SK-N-SH treated with all-trans-retinoic acid at 6 μM for 48 hours (cell line): ENCODE results near the gene STYXL1.

ENCODE experiments used
- ARNTL ChIP-seq: fragments of 450-650 bp; formaldehyde crosslinking; IDR thresholded peaks from 2 replicates; pipeline ENCODE4 v1.5.0; 2020; ENCODE audit warnings: low read depth, mild to moderate bottlenecking, moderate library complexity, borderline replicate concordance
- CREB5 ChIP-seq: fragments of 250-450 bp; sonication (Bioruptor Pico); IDR thresholded peaks from 2 replicates; pipeline ENCODE4 v1.5.1; 2020; ENCODE audit warnings: low read depth, mild to moderate bottlenecking, moderate library complexity
- ESRRG ChIP-seq: fragments of 250-450 bp; sonication (Bioruptor Pico); IDR thresholded peaks from 2 replicates; pipeline ENCODE4 v1.6.1; 2021; ENCODE audit warnings: mild to moderate bottlenecking
- PATZ1 ChIP-seq: fragments of 250-450 bp; sonication (Bioruptor Pico); IDR thresholded peaks from 2 replicates; pipeline ENCODE4 v1.8.0; 2020; ENCODE audit warnings: mild to moderate bottlenecking, moderate library complexity, borderline replicate concordance
- ZNF70 ChIP-seq: fragments of 450-650 bp; formaldehyde crosslinking; IDR thresholded peaks from 2 replicates; pipeline ENCODE4 v1.5.0; 2020; ENCODE audit warnings: mild to moderate bottlenecking, moderate library complexity
- ZNF8 ChIP-seq: fragments of 450-650 bp; formaldehyde crosslinking; IDR thresholded peaks from 2 replicates; pipeline ENCODE4 v1.5.0; 2020; ENCODE audit warnings: mild to moderate bottlenecking, moderate library complexity

- TF ChIP-seq ZNF8 (CRISPR knock-in tag) (no peak), ESRRG (CRISPR knock-in tag) (no peak), PATZ1 (CRISPR knock-in tag) (no peak), ARNTL (CRISPR knock-in tag) (no peak), ZNF70 (no peak), CREB5 (no peak)
Measured at GRCh38 chr7:76003351-76003750, 44.4 kb downstream of the STYXL1 start.
